Heart left ventricle (tissue), 16 donors: Measurements from ENCODE around the gene RBBP4. TPM values are rescaled to one million over a fixed set of nuclear protein-coding genes. Genes with fewer than 3 reads are reported as not detected.
A peak's percentile ranks its signal among the peaks of the same experiment; 100 is the strongest.

Source experiments
- ATAC-seq, 4 donors: fragments of 200-7000 bp; cut with Tn5 transposase; one replicate each; pipeline ENCODE4 v1.9.1; 2020 to 2022; ENCODE audit warnings: moderate library complexity in 4 of 4, mild to moderate bottlenecking in 3 of 4, moderate number of reproducible peaks in 1 of 4
- DNase-seq, 5 donors: peaks; one replicate each; pipeline ENCODE4 v3.0.0-alpha.2; 2020
- H3K27ac ChIP-seq, 12 donors: fragments of 200-600 bp; sonication (generic) in 4 of 12; one replicate each; pipeline versions ENCODE4 v1.5.0 to v1.8.0; 2016 to 2022; ENCODE audit warnings: mild to moderate bottlenecking in 2 of 12
- H3K27me3 ChIP-seq, 9 donors: fragments of 200-600 bp; sonication (generic) in 2 of 9; one replicate each; pipeline versions ENCODE4 v1.5.1 to v1.8.0; 2016 to 2022; ENCODE audit warnings: mild to moderate bottlenecking in 3 of 9
- H3K36me3 ChIP-seq, 9 donors: fragments of 200-600 bp; sonication (generic) in 2 of 9; one replicate each; pipeline versions ENCODE4 v1.5.0 to v1.8.0; 2018 to 2022; ENCODE audit warnings: mild to moderate bottlenecking in 2 of 9
- H3K4me1 ChIP-seq, 12 donors: fragments of 200-600 bp; sonication (generic) in 4 of 12; one replicate each; pipeline versions ENCODE4 v1.5.0 to v1.8.0; 2016 to 2022; ENCODE audit warnings: mild to moderate bottlenecking in 3 of 12
- H3K4me3 ChIP-seq, 12 donors: fragments of 200-600 bp; sonication (generic) in 4 of 12; one replicate each; pipeline versions ENCODE4 v1.5.0 to v1.8.0; 2017 to 2022; ENCODE audit warnings: mild to moderate bottlenecking in 9 of 12, moderate library complexity in 4 of 12
- H3K9me3 ChIP-seq, 12 donors: fragments of 200-600 bp; sonication (generic) in 4 of 12; one replicate each; pipeline versions ENCODE4 v1.5.0 to v1.8.0; 2016 to 2022; ENCODE audit warnings: mild to moderate bottlenecking in 1 of 12
- CTCF ChIP-seq, 12 donors: fragments of 200-600 bp; sonication (generic) in 4 of 12; IDR thresholded peaks; one replicate each; pipeline versions ENCODE4 v1.5.0 to v1.8.0; 2018 to 2022; ENCODE audit warnings: antibody characterized with exemption in 12 of 12, mild to moderate bottlenecking in 5 of 12
- POLR2A ChIP-seq, 2 donors: fragments of 450-650 bp; IDR thresholded peaks; one replicate each; pipeline ENCODE4 v1.6.1; 2017; ENCODE audit warnings: antibody characterized with exemption in 2 of 2, mild to moderate bottlenecking in 2 of 2, moderate library complexity in 2 of 2
- WGBS, 4 donors: extraction: QIAGEN DNeasy Blood & Tissue Kit in 2 of 4; methylation state at CpG; one replicate each; pipeline versions ENCODE4 v1.1.5 to v1.1.7; 2013 to 2018; 5-methylcytosine and 5-hydroxymethylcytosine counted together
- intact Hi-C, 10 donors: fragments of 100-400 bp; cut with DNase I; formaldehyde crosslinking; loops; one replicate each; pipeline versions ENCODE4 v1.11.1 to v1.14.2; 2022
- long read RNA-seq, 3 donors: library from polyadenylated mRNA; unstranded; transcript quantifications; one replicate each; pipeline ENCODE4 v2.0.0, GENCODE V29; 2020 to 2021
- polyA plus RNA-seq, 2 donors: library from polyadenylated mRNA; stranded (reverse); fragments of 200-250 nt; gene quantifications; one replicate each; pipeline ENCODE4 v1.2.3, GENCODE V29; 2013
- total RNA-seq, 9 donors: library from RNA; depleted of rRNA in 2 of 9; stranded (reverse); fragments of >200 nt in 2 of 9; fragmentation: NEBNext Ultra II Directional in 3 of 9; extraction: Animal tissue kit (Norgen Biotek cat#: 25700) in 3 of 9; gene quantifications; one replicate each; pipeline versions ENCODE4 v1.1.0 to v1.2.4, GENCODE V29; 2016 to 2023
- donor health status: ischemic (EF 13 %, LVEDD 7.1; RV severe dilation, severe dysfunction).
- donor health status: healthy with polysubstance abuse.
- donor health status: DM: no; HTN: yes; CAD: no.
- donor health status: DM: no; HTN: no; CAD: no.
- donor health status: ischemic (EF 25% LVEDD 6.9; RV normal size, moderate dysfunction).
- donor health status: ischemic (EF 25% LVEDD 5.7; RV mildly dilated, moderate dysfunction).
- donor health status: healthy.
- donor health status: DM: yes; HTN: yes; CAD: no.
- donor health status: ischemic (EF 35%, LVEDD 5.7; RV mildly dilated, moderate dysfunction).
- donor health status: nonischemic (EF 11% LVEDD 7.7; RV severe dilation, severe dysfunction).
- donor health status: DM: yes; HTN: yes; CAD: no.
- donor health status: PGD.
- donor health status: ischemic (EF 29% LVEDD 5.4; RV normal size, mild dysfunction).
- donor health status: nonischemic (EF 23%, LVEDD 6.1; RV moderate dilation, normal function).

Gene RBBP4
- total RNA-seq (100 to 1,000 TPM in 5 of 9 donors, 10 to 100 TPM in 4; 73.1 to 141 (median 101) TPM), polyA plus RNA-seq (10 to 100 TPM; 23.4 to 82.3 TPM)
- long read RNA-seq, donor 1, full-length matches to known transcripts = 97 of 112 reads
- long read RNA-seq, donor 1, partial matches to known transcripts = 7 of 112 reads
- long read RNA-seq, donor 1, other reads (novel, unspliced or antisense) = 8 of 112 reads
- long read RNA-seq, donor 2, full-length matches to known transcripts = 346 of 381 reads
- long read RNA-seq, donor 2, partial matches to known transcripts = 14 of 381 reads
- long read RNA-seq, donor 2, other reads (novel, unspliced or antisense) = 21 of 381 reads
- long read RNA-seq, donor 3, full-length matches to known transcripts = 87 of 99 reads
- long read RNA-seq, donor 3, partial matches to known transcripts = 3 of 99 reads
- long read RNA-seq, donor 3, other reads (novel, unspliced or antisense) = 9 of 99 reads

GRCh38 chr1:32650752-32651460, at the start of gene RBBP4:
TSS of gene RBBP4 (plus strand) at chr1:32651208. CDS start at chr1:32651307, 99 bp downstream.
- Histone ChIP-seq H3K4me1 (peaks cover 2 to 57% (median 27%) of the 10 kb centered on the region in 12 donors), H3K27me3 (no peaks in the 10 kb centered on the region), H3K4me3 (peak within 1 kb of the TSS; percentile 54 to 95 (median 72)), H3K36me3 (peaks cover 0 to 45% (median 30%) of the 10 kb centered on the region in 9 donors), H3K9me3 (no peaks in the 10 kb centered on the region), H3K27ac (peak within 1 kb of the TSS; percentile 95 to 100 (median 97))
- intact Hi-C loops = loop anchor here in 1 of 10 donors (2.0 kb wide), 1 partner anchor 34 kb away; no protein-coding TSS in a partner anchor
- 0 to 1% (median 0%) methylated on average over 37 to 67 of the region's 67 CpGs for WGBS, 4 donors
- peak; percentile 98 to 99 (median 99) for DNase-seq
- ATAC-seq = peak; percentile 96 to 97 (median 96)
- TF ChIP-seq POLR2A (IDR thresholded peaks at IDR 0.05) (peak; percentile 48 to 76), CTCF (IDR thresholded peaks at IDR 0.05) (peak in 1 of 12 donors; percentile 6)

- Histone ChIP-seq H3K27ac (no peak overlapping the region), H3K9me3 (no peaks in the 10 kb centered on the region), H3K27me3 (no peaks in the 10 kb centered on the region), H3K4me3 (no peak overlapping the region), H3K36me3 (peaks cover 0 to 15% (median 7%) of the 10 kb centered on the region in 9 donors), H3K4me1 (no peaks in the 10 kb centered on the region)
- WGBS, 4 donors = 93 to 96% (median 94%) methylated on average over 17 of the region's 17 CpGs
- intact Hi-C loops = loop anchor here in 2 of 10 donors (5.0 to 10.0 kb wide), 2 partner anchors 69 to 161 kb away; partner anchors contain the start of gene ZBTB8A (in 1 of the 2)
- peak in 1 of 4 donors; percentile 45 for ATAC-seq
- TF ChIP-seq POLR2A (IDR thresholded peaks at IDR 0.05) = no peak
- TF ChIP-seq CTCF (IDR thresholded peaks at IDR 0.05) = no peak
- no peak for DNase-seq
Measured at GRCh38 chr1:32605711-32606424, 45.1 kb upstream of the RBBP4 start.

DNA sequence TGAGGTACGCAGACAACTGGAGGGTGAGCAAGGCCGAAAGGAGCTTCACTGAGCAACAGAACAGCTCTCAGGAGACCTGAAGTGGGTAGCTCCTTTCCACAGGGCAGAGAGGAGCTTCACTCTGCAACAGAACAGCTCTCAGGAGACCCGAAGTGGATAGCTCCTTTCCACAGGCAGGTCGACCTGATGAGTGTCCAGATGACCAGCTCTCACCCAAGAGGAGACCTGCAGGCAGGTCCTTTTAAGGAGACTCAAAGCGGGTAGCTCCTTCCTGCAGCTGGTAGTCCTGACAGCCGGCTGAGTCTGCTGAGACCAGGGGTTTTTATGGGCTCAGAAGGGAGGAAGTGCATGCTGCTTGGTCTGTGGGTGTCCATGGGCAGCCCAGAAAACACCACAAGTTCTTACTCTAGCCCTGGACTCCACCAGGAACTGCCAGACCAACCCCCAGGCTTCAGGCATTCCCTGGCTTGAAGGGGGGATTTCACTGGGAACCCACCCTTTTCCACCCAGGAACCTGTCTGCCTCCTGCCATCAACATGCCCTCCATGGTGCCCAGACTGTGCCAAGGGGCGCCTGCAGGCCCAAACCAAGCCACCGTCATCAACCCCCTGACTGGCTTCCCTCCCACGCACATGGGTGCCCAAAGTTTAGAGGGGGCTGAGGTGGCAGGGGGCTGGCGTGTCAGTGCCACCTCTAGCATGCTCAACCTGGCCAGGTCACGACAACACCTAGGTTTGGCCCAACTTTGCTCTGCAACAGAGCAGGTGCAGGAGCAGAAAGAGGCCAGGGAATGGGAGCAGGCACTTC, 44.2 kb upstream of the RBBP4 start:
- ATAC-seq (no peak), DNase-seq (no peak)
- no peak for TF ChIP-seq CTCF (IDR thresholded peaks at IDR 0.05)
- TF ChIP-seq POLR2A (IDR thresholded peaks at IDR 0.05) = no peak
- intact Hi-C loops = loop anchor here in 2 of 10 donors (5.0 to 10.0 kb wide), 2 partner anchors 69 to 162 kb away; partner anchors contain the start of gene ZBTB8A (in 1 of the 2)
- Histone ChIP-seq H3K36me3 (peaks cover 0 to 9% (median 0%) of the 10 kb centered on the region in 9 donors), H3K27me3 (no peaks in the 10 kb centered on the region), H3K27ac (no peak overlapping the region), H3K9me3 (no peaks in the 10 kb centered on the region), H3K4me1 (peaks cover 0 to 5% (median 0%) of the 10 kb centered on the region in 12 donors), H3K4me3 (no peak overlapping the region)
- 86 to 97% (median 90%) methylated on average over 10 to 11 of the region's 11 CpGs for WGBS, 4 donors
